ENCODE results near the gene DYRK1B. TPM values are rescaled to one million over a fixed set of nuclear protein-coding genes. Genes with fewer than 3 reads are reported as not detected.

The DYRK1B gene
- total and polyA plus RNA-seq, 2 experiments from 2014 or later = 6.5 to 8.6 TPM

- Mint-ChIP-seq H3K27me3 (ENCODE audit: insufficient read depth, low read depth, poor library complexity) (peaks cover 3% of the 10 kb centered on the region), H3K4me1 (peaks cover 4% of the 10 kb centered on the region; the same call in 2 of the 3 replicates), H3K9me3 (no peaks in the 10 kb centered on the region; the same call in 2 of the 3 replicates), H3K4me3 (no peak overlapping the region), H3K36me3 (ENCODE audit: low read depth) (no peaks in the 10 kb centered on the region), H3K27ac (no peak overlapping the region)
- ATAC-seq = no peak
- Histone ChIP-seq H3K27ac (ENCODE audit: low read depth) (no peak overlapping the region), H3K4me2 (no peak overlapping the region), H4K20me1 (replicated peaks; ENCODE audit: insufficient read depth) (no peaks in the 10 kb centered on the region), H3K4me1 (ENCODE audit: insufficient read depth) (no peaks in the 10 kb centered on the region), H3K27me3 (ENCODE audit: insufficient read depth) (no peaks in the 10 kb centered on the region), H3K9me2 (ENCODE audit: insufficient read depth) (no peaks in the 10 kb centered on the region), H3F3A (replicated peaks; ENCODE audit: low read depth) (no peaks in the 10 kb centered on the region), H3K79me2 (replicated peaks; ENCODE audit: insufficient read depth) (no peaks in the 10 kb centered on the region), H3K36me3 (ENCODE audit: insufficient read depth) (no peaks in the 10 kb centered on the region), H3K4me3 (no peak overlapping the region), H2AFZ (no peak overlapping the region)
- DNase-seq (ENCODE audit: low spot score) = no peak
- no peak for TF ChIP-seq NANOG (IDR thresholded peaks at IDR 0.05; ENCODE audit: borderline replicate concordance)
- TF ChIP-seq CTCF (conservative IDR thresholded peaks at IDR 0.05; ENCODE audit: low read depth in 2 of 2) = no peak
- TF ChIP-seq EZH2 (IDR thresholded peaks at IDR 0.05; ENCODE audit: low read depth, unreplicated experiment) = no peak
- TF ChIP-seq ZNF114 (CRISPR knock-in tag; IDR thresholded peaks at IDR 0.05) = no peak
- TF ChIP-seq CREB1 (CRISPR knock-in tag; IDR thresholded peaks at IDR 0.05; ENCODE audit: low read depth) = no peak
- TF ChIP-seq POLR2AphosphoS5 (IDR thresholded peaks at IDR 0.05; ENCODE audit: low read depth) = no peak
Measured at GRCh38 chr19:39788244-39788643, 45.7 kb downstream of the DYRK1B start.

GRCh38 chr19:39780894-39781293, 53.1 kb downstream of the DYRK1B start:
- Mint-ChIP-seq H3K36me3 (ENCODE audit: low read depth) (no peaks in the 10 kb centered on the region), H3K9me3 (no peaks in the 10 kb centered on the region), H3K27me3 (ENCODE audit: insufficient read depth, low read depth, poor library complexity) (no peaks in the 10 kb centered on the region), H3K4me1 (no peaks in the 10 kb centered on the region), H3K4me3 (no peak overlapping the region), H3K27ac (no peak overlapping the region)
- Histone ChIP-seq H3K4me1 (ENCODE audit: insufficient read depth) (no peaks in the 10 kb centered on the region), H3K27ac (ENCODE audit: low read depth) (no peak overlapping the region), H3K36me3 (ENCODE audit: insufficient read depth) (no peaks in the 10 kb centered on the region), H3F3A (replicated peaks; ENCODE audit: low read depth) (no peaks in the 10 kb centered on the region), H3K9me2 (ENCODE audit: insufficient read depth) (no peaks in the 10 kb centered on the region), H3K4me2 (no peak overlapping the region), H2AFZ (peak overlapping the region; percentile 87), H3K27me3 (ENCODE audit: insufficient read depth) (no peaks in the 10 kb centered on the region), H4K20me1 (replicated peaks; ENCODE audit: insufficient read depth) (no peaks in the 10 kb centered on the region; the same call in 1 of the 2 replicates), H3K79me2 (replicated peaks; ENCODE audit: insufficient read depth) (no peaks in the 10 kb centered on the region), H3K4me3 (no peak overlapping the region)
- ATAC-seq = no peak
- DNase-seq (ENCODE audit: low spot score) = no peak
- TF ChIP-seq EZH2 (IDR thresholded peaks at IDR 0.05; ENCODE audit: low read depth, unreplicated experiment) (no peak), EZH2phosphoT487 (IDR thresholded peaks at IDR 0.05; ENCODE audit: unreplicated experiment) (no peak), ZNF114 (CRISPR knock-in tag; IDR thresholded peaks at IDR 0.05) (no peak), STAT1 (IDR thresholded peaks at IDR 0.05; ENCODE audit: unreplicated experiment) (no peak), CTCF (conservative IDR thresholded peaks at IDR 0.05; ENCODE audit: low read depth in 2 of 2) (no peak), ZNF331 (CRISPR knock-in tag; IDR thresholded peaks at IDR 0.05; ENCODE audit: low read depth) (no peak), NANOG (IDR thresholded peaks at IDR 0.05; ENCODE audit: borderline replicate concordance) (no peak), POLR2AphosphoS5 (IDR thresholded peaks at IDR 0.05; ENCODE audit: low read depth) (no peak)
- TF ChIP-seq, protein P1, sequence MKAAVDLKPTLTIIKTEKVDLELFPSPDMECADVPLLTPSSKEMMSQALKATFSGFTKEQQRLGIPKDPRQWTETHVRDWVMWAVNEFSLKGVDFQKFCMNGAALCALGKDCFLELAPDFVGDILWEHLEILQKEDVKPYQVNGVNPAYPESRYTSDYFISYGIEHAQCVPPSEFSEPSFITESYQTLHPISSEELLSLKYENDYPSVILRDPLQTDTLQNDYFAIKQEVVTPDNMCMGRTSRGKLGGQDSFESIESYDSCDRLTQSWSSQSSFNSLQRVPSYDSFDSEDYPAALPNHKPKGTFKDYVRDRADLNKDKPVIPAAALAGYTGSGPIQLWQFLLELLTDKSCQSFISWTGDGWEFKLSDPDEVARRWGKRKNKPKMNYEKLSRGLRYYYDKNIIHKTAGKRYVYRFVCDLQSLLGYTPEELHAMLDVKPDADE (IDR thresholded peaks at IDR 0.05) = no peak

Measured in GM23338 (cell line).